Spleen (tissue), 7 donors: ENCODE measurements around the gene ADGRB2.

Experiments
- CTCF ChIP-seq, 11 experiments: fragments of 200-600 bp in 7 of 11; fragments of 450-650 bp in 4 of 11; sonication (generic) in 4 of 11; IDR thresholded peaks in 8 of 11; conservative IDR thresholded peaks in 3 of 11; 1 replicate in 7 of 11; 2 replicates in 4 of 11; pipeline versions ENCODE4 v1.4.0 to v1.8.0; 2016 to 2021; ENCODE audit warnings: antibody characterized with exemption in 11 of 11, inconsistent platforms in 4 of 11, mild to moderate bottlenecking in 1 of 11
- POLR2A ChIP-seq, 3 donors: fragments of 450-650 bp; IDR thresholded peaks; one replicate each; pipeline ENCODE4 v1.5.1; 2017; ENCODE audit warnings: antibody characterized with exemption in 3 of 3, mild to moderate bottlenecking in 1 of 3
- donor health status: DM: no; HTN: no; CAD: no; lungs with moderate emphysema.
- donor health status: DM: no; HTN: no; CAD: no.
- donor health status: DM: no; HTN: no; CAD: no.

- TF ChIP-seq CTCF (IDR thresholded peaks at IDR 0.05 in 8 of 11, conservative IDR thresholded peaks at IDR 0.05 in 3 of 11), result no peak
- no peak for TF ChIP-seq POLR2A (IDR thresholded peaks at IDR 0.05)
Observed at GRCh38 chr1:31802190-31803150, 38.3 kb upstream of the ADGRB2 start.
